Mammary epithelial cell (primary cell): Measurements from ENCODE around the gene COQ10B.

Experiments used
- EZH2 ChIP-seq: IDR thresholded peaks from 2 replicates; pipeline ENCODE4 v1.6.1; 2012; ENCODE audit warnings: low read length, inconsistent platforms, borderline replicate concordance
- TF ChIP-seq, protein P1 (sequence below), 2 donors: IDR thresholded peaks in 1 of 2; conservative IDR thresholded peaks in 1 of 2; 2 replicates each; pipeline ENCODE4 v1.5.1; 2011 to 2012; ENCODE audit warnings: inconsistent platforms in 2 of 2, low read length in 2 of 2, mild to moderate bottlenecking in 2 of 2, control low read depth in 1 of 2, low read depth in 1 of 2; ENCODE audit not compliant: insufficient read depth in 1 of 2; ENCODE audit errors: extremely low read depth in 1 of 2

DNA sequence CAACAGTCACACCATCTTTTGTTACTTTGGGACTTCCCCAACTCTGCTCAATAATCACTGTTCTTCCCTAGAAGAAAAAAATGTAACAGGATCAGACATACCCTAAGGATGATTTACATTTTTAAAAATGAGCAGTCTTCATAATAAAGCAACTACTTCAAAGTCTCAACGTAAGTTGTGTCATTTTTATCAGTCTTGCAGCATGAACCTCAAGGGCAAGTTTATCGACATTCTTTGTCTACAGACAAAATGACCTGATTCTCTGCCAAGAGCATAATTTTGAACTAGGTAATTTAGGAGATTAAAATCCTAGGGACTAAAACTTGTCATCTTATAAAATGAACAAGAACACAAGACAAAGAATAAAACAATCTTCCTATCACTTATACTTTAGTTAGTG, 44.0 kb downstream of the COQ10B start:
- TF ChIP-seq, protein P1, sequence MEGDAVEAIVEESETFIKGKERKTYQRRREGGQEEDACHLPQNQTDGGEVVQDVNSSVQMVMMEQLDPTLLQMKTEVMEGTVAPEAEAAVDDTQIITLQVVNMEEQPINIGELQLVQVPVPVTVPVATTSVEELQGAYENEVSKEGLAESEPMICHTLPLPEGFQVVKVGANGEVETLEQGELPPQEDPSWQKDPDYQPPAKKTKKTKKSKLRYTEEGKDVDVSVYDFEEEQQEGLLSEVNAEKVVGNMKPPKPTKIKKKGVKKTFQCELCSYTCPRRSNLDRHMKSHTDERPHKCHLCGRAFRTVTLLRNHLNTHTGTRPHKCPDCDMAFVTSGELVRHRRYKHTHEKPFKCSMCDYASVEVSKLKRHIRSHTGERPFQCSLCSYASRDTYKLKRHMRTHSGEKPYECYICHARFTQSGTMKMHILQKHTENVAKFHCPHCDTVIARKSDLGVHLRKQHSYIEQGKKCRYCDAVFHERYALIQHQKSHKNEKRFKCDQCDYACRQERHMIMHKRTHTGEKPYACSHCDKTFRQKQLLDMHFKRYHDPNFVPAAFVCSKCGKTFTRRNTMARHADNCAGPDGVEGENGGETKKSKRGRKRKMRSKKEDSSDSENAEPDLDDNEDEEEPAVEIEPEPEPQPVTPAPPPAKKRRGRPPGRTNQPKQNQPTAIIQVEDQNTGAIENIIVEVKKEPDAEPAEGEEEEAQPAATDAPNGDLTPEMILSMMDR (conservative IDR thresholded peaks at IDR 0.05 in 1 of 2, IDR thresholded peaks at IDR 0.05 in 1 of 2; ENCODE audit: extremely low read depth in 1 of 2, insufficient read depth in 1 of 2, low read depth in 1 of 2, low read length in 2 of 2) = no peak
- TF ChIP-seq EZH2 = no peak
